ENCODE results near the gene RBM10.

The RBM10 gene

GRCh38 chrX:47212381-47213293, 67.6 kb downstream of the RBM10 start:
- H3K4me3 ChIP-seq (ENCODE audit: low read length), result no peak overlapping the region
- no peak for DNase-seq (ENCODE audit: low read depth, low spot score)

DNA sequence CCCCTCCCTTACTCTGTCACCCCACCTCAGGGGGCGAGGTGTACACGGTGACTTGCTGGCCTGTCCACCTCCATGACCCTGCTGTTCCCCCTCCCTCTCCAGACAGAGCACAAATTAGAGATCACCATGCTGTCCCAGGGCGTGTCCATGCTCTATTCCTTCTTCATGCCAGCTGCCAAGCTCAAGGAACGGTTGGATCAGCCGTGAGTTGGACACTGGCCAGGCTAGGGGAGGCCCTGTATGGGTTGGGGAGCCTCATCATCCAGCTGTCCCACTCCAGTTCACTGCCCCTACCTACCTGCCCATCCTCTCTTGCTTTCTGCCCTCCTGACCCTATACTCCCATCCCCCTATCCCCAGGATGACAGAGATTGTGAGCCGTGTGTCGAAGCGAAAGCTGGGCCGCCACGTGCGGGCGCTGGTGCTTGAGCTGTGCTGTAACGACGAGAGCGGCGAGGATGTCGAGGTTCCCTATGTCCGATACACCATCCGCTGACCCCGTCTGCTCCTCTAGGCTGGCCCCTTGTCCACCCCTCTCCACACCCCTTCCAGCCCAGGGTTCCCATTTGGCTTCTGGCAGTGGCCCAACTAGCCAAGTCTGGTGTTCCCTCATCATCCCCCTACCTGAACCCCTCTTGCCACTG, 69.5 kb downstream of the RBM10 start:
- no peak for DNase-seq (ENCODE audit: low read depth, low spot score)
- H3K4me3 ChIP-seq (ENCODE audit: low read length), result no peak overlapping the region

- DNase-seq (ENCODE audit: low read depth, low spot score), result no peak
- no peak overlapping the region for H3K4me3 ChIP-seq (ENCODE audit: low read length)
Measured at GRCh38 chrX:47215291-47215900, 70.4 kb downstream of the RBM10 start.

DNA sequence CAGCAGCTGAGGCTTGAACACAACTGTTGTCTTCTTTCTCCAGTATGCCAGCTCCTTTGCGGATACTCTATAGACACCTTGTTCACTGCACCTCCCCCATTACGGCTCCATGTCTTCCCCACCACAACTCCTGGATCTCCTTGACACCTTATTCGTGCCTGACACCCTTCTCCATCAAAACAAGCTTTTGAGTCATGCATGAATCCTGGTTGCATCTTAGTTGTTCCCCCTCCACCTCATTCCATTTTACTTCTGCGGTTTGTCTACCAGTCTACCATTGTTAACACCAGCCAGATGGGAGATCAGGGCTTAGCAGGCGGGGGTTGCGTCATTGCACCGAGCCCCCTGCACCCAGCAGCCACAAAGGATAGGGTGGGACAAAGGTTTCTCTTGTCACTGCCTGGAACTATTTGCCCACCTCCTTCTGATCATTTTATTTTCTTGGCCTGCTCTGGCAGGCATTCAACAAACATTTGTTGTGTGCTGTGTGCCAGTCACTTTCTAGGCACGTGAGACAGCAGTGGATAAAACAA, 71.4 kb downstream of the RBM10 start:
- no peak overlapping the region for H3K4me3 ChIP-seq (ENCODE audit: low read length)
- DNase-seq (ENCODE audit: low read depth, low spot score), result no peak

- DNase-seq (ENCODE audit: low read depth, low spot score), result no peak
Measured at GRCh38 chrX:47217121-47217851, 72.3 kb downstream of the RBM10 start.

DNA sequence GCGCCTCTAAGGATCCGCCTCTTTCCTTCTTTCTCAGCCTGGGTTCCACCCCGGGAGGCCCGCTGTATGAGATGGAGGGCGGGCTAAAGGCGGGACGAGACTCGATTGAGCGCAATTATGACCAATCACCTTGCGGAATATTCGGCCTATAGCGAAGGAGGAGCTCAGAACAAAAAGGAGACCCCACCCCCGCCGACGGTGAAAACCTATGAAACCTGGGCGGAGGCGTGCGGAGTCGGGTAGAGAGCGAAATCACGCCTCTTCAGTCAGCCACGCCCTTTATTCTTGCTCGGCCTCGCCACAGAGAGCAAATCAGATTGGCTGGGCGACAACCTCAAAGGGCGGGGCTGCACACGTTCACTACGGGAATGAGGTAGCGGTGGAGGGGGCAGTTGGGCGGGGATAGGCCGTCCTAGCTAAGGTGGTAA, 72.8 kb downstream of the RBM10 start:
- peak; percentile 96 for DNase-seq (ENCODE audit: low read depth, low spot score)
- H3K4me3 ChIP-seq (ENCODE audit: low read length), result peak overlapping the region; percentile 72

More at GRCh38 chrX:47217121-47217851, 72.3 kb downstream of the RBM10 start:
- peak overlapping the region; percentile 35 for H3K4me3 ChIP-seq (ENCODE audit: low read length)

DNA sequence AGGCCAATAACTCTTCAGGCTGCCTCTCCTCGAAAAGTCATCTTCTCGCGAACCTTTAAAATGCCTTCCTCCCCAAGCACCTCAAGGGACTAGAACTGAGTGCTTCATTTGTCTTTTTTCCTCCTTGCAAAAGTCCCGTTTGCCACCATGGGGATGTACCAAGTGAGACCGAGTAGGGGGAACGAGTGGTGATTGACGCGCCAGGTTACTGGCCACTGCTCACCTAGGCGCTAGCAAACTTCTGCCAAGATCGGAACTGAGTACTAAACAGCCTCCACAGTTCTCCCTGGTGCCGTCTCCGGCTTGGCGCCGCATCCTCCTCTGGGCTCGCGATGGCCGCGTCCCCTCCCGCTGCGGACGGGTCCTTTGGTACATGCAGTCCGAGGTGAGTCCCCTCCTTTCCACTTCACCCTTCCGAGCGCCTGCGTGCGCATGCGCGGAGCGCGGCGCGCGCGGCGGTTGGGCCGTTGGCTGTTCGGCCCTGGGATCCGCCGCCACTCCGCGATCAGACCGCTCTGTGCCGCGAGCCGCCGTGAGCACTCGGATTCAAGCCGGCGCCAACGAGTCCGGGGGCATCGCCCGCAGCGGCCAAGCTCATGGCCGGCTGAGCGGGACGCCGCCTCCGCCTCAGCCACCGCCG, 73.4 kb downstream of the RBM10 start, which contains the start of gene CDK16:
Gene CDK16 (plus strand): TSS at position 402 of the 640 bp plus-strand sequence. CDS start 4,877 bp downstream, outside the sequence.
- H3K4me3 ChIP-seq (ENCODE audit: low read length), result peak within 1 kb of the TSS; percentile 72
- DNase-seq (ENCODE audit: low read depth, low spot score), result peak; percentile 72

DNA sequence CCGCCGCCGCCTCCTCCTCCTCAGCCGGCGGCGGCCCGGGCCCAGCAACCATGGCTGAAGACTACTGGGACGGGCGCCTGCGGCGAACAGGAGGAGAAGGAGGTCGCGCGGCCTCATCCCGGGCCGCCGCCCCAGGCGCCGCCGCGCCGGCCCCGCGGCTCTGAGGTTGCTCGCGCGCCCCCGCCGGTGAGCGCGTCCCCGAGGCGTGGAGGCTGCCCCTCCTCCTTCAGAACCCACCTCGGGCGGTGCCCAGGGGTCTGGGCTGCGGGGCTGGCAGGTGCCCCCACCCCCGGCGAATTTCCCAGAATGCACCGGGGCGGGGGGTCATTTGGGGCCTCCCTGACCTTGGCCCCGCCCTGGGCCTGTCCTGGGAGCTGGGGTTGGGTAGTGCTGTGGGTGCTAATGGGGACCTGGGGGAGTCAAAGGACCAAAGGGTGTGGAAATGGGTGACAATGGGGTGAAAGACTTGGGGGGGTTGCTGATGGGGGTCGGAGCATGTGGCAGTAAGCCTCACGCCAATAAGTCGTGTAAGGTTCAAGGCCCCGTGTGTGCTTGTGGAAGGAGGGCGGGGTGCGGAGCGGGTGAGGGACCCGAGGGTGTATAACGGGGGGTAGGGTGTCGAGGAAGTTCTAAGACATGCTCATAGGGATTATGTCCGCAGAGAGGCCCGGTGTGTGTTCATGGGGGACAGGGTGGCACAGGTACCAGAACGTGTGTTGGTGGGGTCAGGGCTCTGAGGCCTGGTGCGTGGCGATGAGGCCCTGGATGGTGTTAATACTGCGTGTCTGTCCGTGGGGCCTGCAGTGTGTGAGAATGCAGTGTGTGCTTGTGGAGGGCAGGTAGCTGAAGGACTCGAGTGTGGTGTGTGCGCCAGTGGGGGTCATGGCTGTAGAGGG, 74.1 kb downstream of the RBM10 start:
- peak overlapping the region; percentile 72 for H3K4me3 ChIP-seq (ENCODE audit: low read length)
- no peak for DNase-seq (ENCODE audit: low read depth, low spot score)

DNA sequence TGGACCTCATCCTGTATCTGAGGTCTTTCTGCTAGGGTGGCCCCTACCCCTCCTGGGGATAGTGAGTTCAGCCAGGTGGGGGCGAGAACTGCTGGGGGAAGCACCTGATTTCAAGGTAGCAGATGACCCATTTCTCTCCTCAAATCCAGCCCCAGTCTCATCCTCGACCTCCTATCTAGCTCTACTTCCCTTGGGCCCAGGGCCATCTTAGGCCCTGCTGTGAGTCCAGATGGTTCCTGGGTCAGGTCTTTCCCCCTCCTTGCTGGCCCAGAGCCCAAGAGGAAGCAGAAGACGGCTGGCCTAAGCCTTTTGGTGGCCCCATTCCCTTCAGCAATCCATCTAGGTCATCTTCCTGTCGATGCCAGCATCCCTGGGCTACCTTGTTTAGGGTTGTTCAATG, 76.7 kb downstream of the RBM10 start:
- no peak for DNase-seq (ENCODE audit: low read depth, low spot score)
- H3K4me3 ChIP-seq (ENCODE audit: low read length), result no peak overlapping the region

- no peak overlapping the region for H3K4me3 ChIP-seq (ENCODE audit: low read length)
- no peak for DNase-seq (ENCODE audit: low read depth, low spot score)
Measured at GRCh38 chrX:47222751-47223350, 77.8 kb downstream of the RBM10 start.

- H3K4me3 ChIP-seq (ENCODE audit: low read length), result no peak overlapping the region
- no peak for DNase-seq (ENCODE audit: low read depth, low spot score)
Measured at GRCh38 chrX:47223476-47224250, 78.6 kb downstream of the RBM10 start.

GRCh38 chrX:47224266-47224895, 79.4 kb downstream of the RBM10 start:
- no peak for DNase-seq (ENCODE audit: low read depth, low spot score)
- no peak overlapping the region for H3K4me3 ChIP-seq (ENCODE audit: low read length)

GRCh38 chrX:47224896-47225290, 79.9 kb downstream of the RBM10 start:
- DNase-seq (ENCODE audit: low read depth, low spot score), result no peak
- no peak overlapping the region for H3K4me3 ChIP-seq (ENCODE audit: low read length)

DNA sequence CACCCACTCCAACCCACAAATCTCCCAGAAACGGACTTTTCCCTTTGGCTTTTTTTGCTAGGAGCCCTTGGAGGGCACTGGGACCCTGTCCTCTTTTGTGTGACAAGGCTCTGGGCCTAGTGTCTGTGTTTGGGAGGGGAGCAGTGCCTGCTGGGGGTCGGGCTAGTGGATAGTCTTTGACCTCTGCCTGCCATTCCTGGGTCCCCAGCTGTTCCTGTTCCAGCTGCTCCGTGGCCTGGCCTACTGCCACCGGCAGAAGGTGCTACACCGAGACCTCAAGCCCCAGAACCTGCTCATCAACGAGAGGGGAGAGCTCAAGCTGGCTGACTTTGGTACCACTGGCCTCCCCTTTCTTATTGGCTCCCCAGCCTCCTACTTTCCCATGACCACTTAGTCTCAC, 81.0 kb downstream of the RBM10 start:
- no peak for DNase-seq (ENCODE audit: low read depth, low spot score)
- H3K4me3 ChIP-seq (ENCODE audit: low read length), result no peak overlapping the region

GRCh38 chrX:47226531-47227333, 81.7 kb downstream of the RBM10 start:
- no peak for DNase-seq (ENCODE audit: low read depth, low spot score)
- no peak overlapping the region for H3K4me3 ChIP-seq (ENCODE audit: low read length)

DNA sequence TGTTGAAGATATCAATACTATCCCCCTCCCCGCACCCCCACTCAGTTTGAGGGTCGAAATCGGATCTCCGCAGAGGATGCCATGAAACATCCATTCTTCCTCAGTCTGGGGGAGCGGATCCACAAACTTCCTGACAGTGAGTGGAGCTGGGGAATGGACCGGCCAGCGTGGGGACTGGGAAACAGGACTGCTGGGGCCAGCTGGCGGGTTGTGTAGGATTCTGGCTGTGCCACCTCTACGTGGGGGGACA, 82.2 kb downstream of the RBM10 start:
- H3K4me3 ChIP-seq (ENCODE audit: low read length), result no peak overlapping the region
- no peak for DNase-seq (ENCODE audit: low read depth, low spot score)

Data from Jurkat, Clone E6-1 (cell line).